NCI-H2029 (cell line): Measurements from ENCODE around the gene TACC2.

Source experiments
- DNase-seq: peaks from one replicate; lab custom pipeline; 2025; lab: John Stamatoyannopoulos, UW

TACC2 gene

GRCh38 chr10:122248356-122249302 is 259.7 kb downstream of the TACC2 start:
- no peak for DNase-seq

- no peak for DNase-seq
Measured at GRCh38 chr10:122249303-122249850, 260.4 kb downstream of the TACC2 start.

GRCh38 chr10:122249991-122250750 is 261.2 kb downstream of the TACC2 start:
- no peak for DNase-seq

- no peak for DNase-seq
Measured at GRCh38 chr10:122251459-122252255, 262.7 kb downstream of the TACC2 start.

GRCh38 chr10:122252805-122253204 is 263.8 kb downstream of the TACC2 start:
- no peak for DNase-seq

- DNase-seq, result no peak
Measured at GRCh38 chr10:122253605-122254004, 264.6 kb downstream of the TACC2 start.

- no peak for DNase-seq
Measured at GRCh38 chr10:122254831-122255230, 265.9 kb downstream of the TACC2 start.

- no peak for DNase-seq
Measured at GRCh38 chr10:122255509-122256301, 266.7 kb downstream of the TACC2 start.

- DNase-seq, result no peak
Measured at GRCh38 chr10:122257041-122257440, 268.1 kb downstream of the TACC2 start.

- no peak for DNase-seq
Measured at GRCh38 chr10:122258136-122259074, 269.4 kb downstream of the TACC2 start.

GRCh38 chr10:122259075-122259466 is 270.1 kb downstream of the TACC2 start:
- DNase-seq, result no peak

- DNase-seq, result no peak
Measured at GRCh38 chr10:122261584-122261983, 272.6 kb downstream of the TACC2 start.

GRCh38 chr10:122263971-122264370 is 275.0 kb downstream of the TACC2 start:
- no peak for DNase-seq

- no peak for DNase-seq
Measured at GRCh38 chr10:122264436-122264835, 275.5 kb downstream of the TACC2 start.

- no peak for DNase-seq
Measured at GRCh38 chr10:122264931-122265330, 276.0 kb downstream of the TACC2 start.

GRCh38 chr10:122265896-122266295 is 276.9 kb downstream of the TACC2 start:
- DNase-seq, result no peak

- DNase-seq, result no peak
Measured at GRCh38 chr10:122267849-122268737, 279.1 kb downstream of the TACC2 start.

- DNase-seq, result no peak
Measured at GRCh38 chr10:122269059-122269687, 280.2 kb downstream of the TACC2 start.
